HFFc6 (cell line): ENCODE data around the gene DES. TPM values are rescaled to one million over a fixed set of nuclear protein-coding genes. Genes with fewer than 3 reads are reported as not detected.
"Not testable (repeated sequence)": the region's sequence is repeated elsewhere in the genome, so short reads cannot be mapped to it uniquely, and the experiment has no call there.

ENCODE experiments used
- DNase-seq: peaks from one replicate; pipeline ENCODE4 v3.0.0-alpha.2; 2018
- H3K27ac Mint-ChIP-seq: 2 replicates; pipeline ENCODE4 v1.8.0; 2020; ENCODE audit warnings: mild to moderate bottlenecking, mixed read lengths
- H3K27me3 Mint-ChIP-seq: 2 replicates; pipeline ENCODE4 v1.8.0; 2021; ENCODE audit warnings: mild to moderate bottlenecking, moderate library complexity, mixed read lengths; ENCODE audit not compliant: insufficient read depth
- H3K36me3 Mint-ChIP-seq: 2 replicates; pipeline ENCODE4 v1.8.0; 2021; ENCODE audit warnings: low read depth, mixed read lengths
- H3K4me1 Mint-ChIP-seq: 2 replicates; pipeline ENCODE4 v1.8.0; 2020; ENCODE audit warnings: low read depth, mixed read lengths
- H3K4me3 Mint-ChIP-seq: 2 replicates; pipeline ENCODE4 v1.8.0; 2020; ENCODE audit warnings: mild to moderate bottlenecking, moderate library complexity, mixed read lengths
- H3K9me3 Mint-ChIP-seq: 2 replicates; pipeline ENCODE4 v1.8.0; 2020; ENCODE audit warnings: mild to moderate bottlenecking, mixed read lengths
- CTCF ChIP-seq: fragments of 200-600 bp; sonication (generic); IDR thresholded peaks from 2 replicates; pipeline ENCODE4 v1.5.0; 2021; ENCODE audit warnings: antibody characterized with exemption, mild to moderate bottlenecking
- total RNA-seq, 6 experiments: library from RNA; stranded (reverse); fragmentation: NEBNext Ultra II Directional; extraction: Animal tissue kit (Norgen Biotek cat#: 25700); gene quantifications; 2 replicates in 1 of 6; 3 replicates in 5 of 6; pipeline ENCODE4 v1.2.3, GENCODE V29; 2021

The DES gene
- total RNA-seq, 6 experiments from 2014 or later, result 0.12 to 0.37 (median 0.19) TPM; not detected in 1

- peak overlapping the region; percentile 90 for H3K27ac Mint-ChIP-seq
- H3K9me3 Mint-ChIP-seq, result no peaks in the 10 kb centered on the region
- H3K4me1 Mint-ChIP-seq, result peaks cover 73% of the 10 kb centered on the region
- H3K36me3 Mint-ChIP-seq, result peaks cover 5% of the 10 kb centered on the region; the same call in 1 of the 2 replicates
- DNase-seq, result no peak
- H3K27me3 Mint-ChIP-seq, result no peaks in the 10 kb centered on the region; the same call in 1 of the 2 replicates
- peak overlapping the region; percentile 64; the same call in 1 of the 2 replicates for H3K4me3 Mint-ChIP-seq
- TF ChIP-seq CTCF, result no peak
These were observed 12.0 kb upstream of the DES start for GRCh38 chr2:219405958-219406860.

GRCh38 chr2:219406861-219407230 is 11.3 kb upstream of the DES start:
- no peaks in the 10 kb centered on the region; the same call in 1 of the 2 replicates for H3K27me3 Mint-ChIP-seq
- TF ChIP-seq CTCF, result no peak
- peak; percentile 97 for DNase-seq
- H3K4me3 Mint-ChIP-seq, result peak overlapping the region; percentile 64
- peak overlapping the region; percentile 90 for H3K27ac Mint-ChIP-seq
- H3K9me3 Mint-ChIP-seq, result no peaks in the 10 kb centered on the region
- H3K36me3 Mint-ChIP-seq, result peaks cover 5% of the 10 kb centered on the region; the same call in 1 of the 2 replicates
- peaks cover 73% of the 10 kb centered on the region for H3K4me1 Mint-ChIP-seq

GRCh38 chr2:219407343-219407742 is 10.8 kb upstream of the DES start:
- H3K27me3 Mint-ChIP-seq, H3K36me3 Mint-ChIP-seq, H3K9me3 Mint-ChIP-seq, DNase-seq: not testable (repeated sequence)
- Mint-ChIP-seq H3K4me1 (peaks cover 71% of the 10 kb centered on the region), H3K27ac (peak overlapping the region; percentile 90), H3K4me3 (peak overlapping the region; percentile 64)

GRCh38 chr2:219408204-219408603 is 10.0 kb upstream of the DES start:
- peak overlapping the region; percentile 56; the same call in 1 of the 2 replicates for H3K4me3 Mint-ChIP-seq
- H3K36me3 Mint-ChIP-seq, result peaks cover 5% of the 10 kb centered on the region; the same call in 1 of the 2 replicates
- H3K4me1 Mint-ChIP-seq, result peaks cover 62% of the 10 kb centered on the region
- H3K9me3 Mint-ChIP-seq, result peaks cover 9% of the 10 kb centered on the region; the same call in 1 of the 2 replicates
- no peaks in the 10 kb centered on the region for H3K27me3 Mint-ChIP-seq
- TF ChIP-seq CTCF, result no peak
- DNase-seq, result no peak
- peak overlapping the region; percentile 90 for H3K27ac Mint-ChIP-seq

GRCh38 chr2:219408631-219409030 is 9.5 kb upstream of the DES start:
- no peak for TF ChIP-seq CTCF
- no peak for DNase-seq
- Mint-ChIP-seq H3K4me3 (no peak overlapping the region), H3K27ac (peak overlapping the region; percentile 90), H3K4me1 (peaks cover 58% of the 10 kb centered on the region), H3K36me3 (peaks cover 5% of the 10 kb centered on the region; the same call in 1 of the 2 replicates), H3K9me3 (peaks cover 9% of the 10 kb centered on the region; the same call in 1 of the 2 replicates), H3K27me3 (no peaks in the 10 kb centered on the region)

GRCh38 chr2:219409619-219410018 is 8.6 kb upstream of the DES start:
- Mint-ChIP-seq H3K4me1 (peaks cover 48% of the 10 kb centered on the region), H3K9me3 (peaks cover 9% of the 10 kb centered on the region; the same call in 1 of the 2 replicates), H3K4me3 (no peak overlapping the region), H3K27me3 (no peaks in the 10 kb centered on the region), H3K27ac (no peak overlapping the region), H3K36me3 (peaks cover 5% of the 10 kb centered on the region; the same call in 1 of the 2 replicates)
- DNase-seq, result no peak
- TF ChIP-seq CTCF, result no peak
